Activated T-helper 1 cell treated with Interleukin-2 at 50 U/mL for 16 hours (primary cell): ENCODE data around the gene LENG8.
"Not testable (repeated sequence)": the region's sequence is repeated elsewhere in the genome, so short reads cannot be mapped to it uniquely, and the experiment has no call there.

Experiments
- DNase-seq: peaks from one replicate; pipeline ENCODE4 v3.0.0-alpha.2; 2020; ENCODE audit warnings: low read depth

LENG8 gene

GRCh38 chr19:54484451-54484850 lies 35.5 kb downstream of the LENG8 start:
- no peak for DNase-seq

DNA sequence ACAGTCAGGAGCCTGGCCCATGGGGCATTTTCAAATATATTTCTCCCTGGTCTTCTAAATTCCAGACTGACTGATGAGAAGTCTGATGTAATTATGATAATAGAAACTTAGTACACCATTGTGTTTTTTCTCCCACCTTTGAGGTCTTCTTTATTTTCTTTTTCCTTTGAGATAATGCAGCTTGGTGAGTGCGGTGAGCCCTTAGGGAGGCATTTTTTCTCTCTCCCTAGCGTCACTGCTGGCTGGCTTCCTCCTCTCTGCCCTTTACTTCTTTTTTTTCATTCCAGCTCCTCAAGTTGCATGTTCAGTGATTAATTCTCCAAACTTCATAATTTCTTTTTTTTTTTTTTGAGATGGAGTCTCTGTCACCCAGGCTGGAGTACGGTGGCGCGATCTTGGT lies 36.9 kb downstream of the LENG8 start:
- no peak for DNase-seq

DNA sequence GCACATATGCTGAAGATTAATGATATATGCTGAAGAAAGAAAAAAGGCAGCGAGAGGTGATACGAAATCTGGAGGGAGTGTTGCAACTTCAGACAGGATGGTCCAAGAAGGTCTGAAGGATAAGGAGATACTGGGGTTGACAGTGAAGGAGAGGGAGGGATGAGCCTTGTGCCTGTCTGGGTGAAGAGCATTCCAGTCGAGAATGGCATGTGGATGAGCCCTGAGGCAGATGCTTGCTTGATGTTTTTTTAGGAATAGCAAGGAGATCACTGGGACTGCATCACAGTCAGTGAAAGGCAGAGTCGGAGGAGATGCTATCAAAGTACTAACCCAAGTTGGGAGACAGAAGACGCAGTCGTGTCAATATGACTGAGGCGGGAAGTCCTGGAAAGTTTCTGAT lies 40.3 kb downstream of the LENG8 start:
- DNase-seq, result no peak

DNA sequence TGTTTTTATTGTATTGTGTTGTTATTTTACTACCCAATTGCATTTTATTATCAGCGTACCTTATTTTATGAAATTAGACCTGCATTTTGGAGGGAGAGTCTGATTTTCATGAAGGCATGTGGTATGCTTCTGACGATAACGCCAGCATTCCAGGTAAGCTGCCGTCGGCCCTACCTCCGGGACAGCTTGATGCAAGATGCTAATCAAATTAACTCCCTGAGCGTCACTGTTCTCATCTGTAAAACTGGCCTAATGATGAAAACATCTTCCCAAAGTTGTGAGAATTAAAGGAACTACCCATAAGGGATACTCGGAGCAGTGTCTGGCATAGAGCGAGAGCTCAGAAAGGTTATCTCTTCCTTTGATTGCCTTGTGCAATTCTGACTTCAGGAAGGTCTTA lies 40.8 kb downstream of the LENG8 start:
- DNase-seq, result no peak

DNA sequence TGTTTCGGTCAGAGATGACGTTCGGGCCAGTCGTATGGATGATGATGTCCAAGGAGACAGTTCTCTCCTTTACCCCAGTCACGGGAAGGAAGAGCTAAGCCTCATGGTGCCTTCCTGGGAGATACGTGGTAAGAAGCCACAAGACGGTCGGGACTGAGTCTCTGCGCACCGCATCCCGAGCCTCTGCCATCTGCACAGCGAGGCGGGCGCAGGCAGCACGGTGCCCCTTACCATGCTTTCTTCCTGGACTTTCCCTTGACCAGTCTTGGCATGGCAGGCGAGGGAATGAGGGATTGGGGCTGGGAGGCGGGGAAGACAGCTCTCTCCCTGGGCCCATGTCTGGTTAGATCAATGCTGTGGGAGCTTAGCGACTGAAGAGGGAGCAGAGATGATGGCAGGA lies 43.6 kb downstream of the LENG8 start:
- DNase-seq, result no peak

DNA sequence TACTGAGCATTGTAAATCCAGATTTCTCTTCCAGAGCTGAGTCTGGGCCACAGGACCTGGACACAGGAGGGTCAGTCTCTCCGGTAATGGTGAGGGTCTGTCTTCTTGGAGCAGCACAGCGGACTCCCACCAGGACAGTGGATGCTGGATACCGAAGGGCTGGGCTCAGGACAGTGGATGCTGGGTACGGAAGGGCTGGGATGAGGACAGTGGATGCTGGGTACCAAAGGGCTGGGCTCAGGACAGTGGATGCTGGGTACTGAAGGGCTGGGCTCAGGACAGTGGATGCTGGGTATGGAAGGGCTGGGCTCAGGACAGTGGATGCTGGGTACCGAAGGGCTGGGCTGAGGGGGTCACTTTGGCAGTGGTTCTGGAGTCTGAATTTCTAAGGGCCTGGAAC lies 44.1 kb downstream of the LENG8 start:
- not testable (repeated sequence) for DNase-seq

DNA sequence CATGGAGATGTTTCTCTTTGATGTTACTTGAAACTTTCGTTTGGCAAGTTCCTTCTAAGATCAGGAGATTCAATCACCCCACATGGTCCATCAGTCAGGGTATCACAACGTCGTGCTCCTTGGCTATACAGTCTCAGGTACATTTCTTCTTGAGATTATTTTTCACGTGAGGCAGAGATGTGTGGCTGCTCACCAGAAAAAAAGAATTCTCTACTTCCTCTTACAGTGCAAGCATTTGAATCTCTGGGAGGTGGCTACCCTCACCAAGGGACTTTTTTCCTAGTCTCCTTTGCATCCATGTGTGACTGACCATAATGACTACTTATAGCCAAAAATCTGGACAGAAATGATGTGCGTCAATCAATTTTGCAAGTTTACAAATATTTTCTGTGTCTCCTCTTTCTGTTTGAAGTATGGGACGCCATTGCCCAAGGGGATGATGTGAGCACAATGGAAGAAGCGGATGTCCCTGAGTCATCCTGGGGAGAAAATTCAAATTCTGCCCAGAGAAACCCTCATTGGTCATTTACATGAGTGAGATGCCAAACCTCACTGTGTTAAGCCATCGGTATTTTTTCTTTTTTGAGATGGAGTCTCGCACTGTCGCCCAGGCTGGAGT lies 45.1 kb downstream of the LENG8 start:
- DNase-seq, result no peak

- not testable (repeated sequence) for DNase-seq
Measured at GRCh38 chr19:54495284-54495683, 46.3 kb downstream of the LENG8 start.

GRCh38 chr19:54497747-54498450 lies 48.9 kb downstream of the LENG8 start:
- DNase-seq, result not testable (repeated sequence)

DNA sequence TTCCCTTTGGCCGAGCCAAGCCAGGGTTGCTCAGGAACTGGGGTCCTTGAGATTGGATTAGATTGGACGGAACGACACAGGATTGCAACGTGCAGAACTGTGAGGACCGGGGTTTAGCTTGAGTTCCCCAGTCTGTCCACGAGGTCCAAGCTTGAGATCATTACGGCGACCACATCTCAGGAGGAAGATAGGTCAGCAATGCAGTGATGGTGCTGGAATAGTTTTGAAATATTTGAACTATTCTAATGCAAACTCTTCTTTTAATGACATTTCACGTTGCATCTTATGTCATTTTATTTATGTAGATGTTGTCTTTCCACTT lies 49.4 kb downstream of the LENG8 start:
- not testable (repeated sequence) for DNase-seq

GRCh38 chr19:54502518-54503048 lies 53.6 kb downstream of the LENG8 start, which contains the start of gene LAIR2:
Gene LAIR2, plus strand, starts transcription at chr19:54502831. Its CDS starts 88 bp downstream, at chr19:54502919.
- DNase-seq, result no peak

DNA sequence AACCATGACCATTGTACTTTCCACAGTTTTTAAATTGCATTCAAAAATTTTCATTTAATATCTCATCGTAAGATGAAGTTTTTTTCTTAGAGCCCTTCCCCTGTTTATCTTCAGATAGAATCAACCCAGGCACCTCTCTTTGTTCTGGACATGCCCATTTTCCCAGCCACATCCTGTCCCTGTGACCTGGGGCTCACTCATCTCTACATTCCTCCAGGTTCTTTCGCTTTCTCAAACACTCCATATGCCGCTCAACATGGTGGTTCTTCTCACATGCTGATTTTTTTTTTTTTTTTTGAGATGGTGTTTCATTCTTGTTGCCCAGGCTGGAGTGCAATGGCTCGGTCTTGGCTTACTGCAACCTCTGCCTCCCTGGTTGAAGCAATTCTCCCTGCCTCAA lies 56.5 kb downstream of the LENG8 start:
- DNase-seq, result not testable (repeated sequence)

DNA sequence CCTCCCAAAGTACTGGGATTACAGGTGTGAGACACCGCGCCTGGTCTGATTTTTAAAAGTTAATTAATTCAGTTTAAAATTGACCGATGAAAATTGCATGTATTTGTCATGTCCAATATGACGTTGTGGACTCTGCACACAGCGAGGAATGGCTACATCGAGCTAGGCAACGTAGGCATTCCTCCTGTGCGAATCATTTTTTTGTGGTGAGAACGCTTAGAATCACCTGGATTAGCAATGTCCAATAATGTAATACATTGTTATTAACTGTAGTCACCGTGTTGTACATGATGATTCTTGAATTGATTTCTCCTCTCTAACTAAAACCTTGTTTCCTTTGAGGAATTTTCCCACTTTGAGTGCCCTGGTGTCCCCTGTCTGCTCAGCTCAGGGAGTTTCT lies 57.1 kb downstream of the LENG8 start:
- DNase-seq, result no peak

DNA sequence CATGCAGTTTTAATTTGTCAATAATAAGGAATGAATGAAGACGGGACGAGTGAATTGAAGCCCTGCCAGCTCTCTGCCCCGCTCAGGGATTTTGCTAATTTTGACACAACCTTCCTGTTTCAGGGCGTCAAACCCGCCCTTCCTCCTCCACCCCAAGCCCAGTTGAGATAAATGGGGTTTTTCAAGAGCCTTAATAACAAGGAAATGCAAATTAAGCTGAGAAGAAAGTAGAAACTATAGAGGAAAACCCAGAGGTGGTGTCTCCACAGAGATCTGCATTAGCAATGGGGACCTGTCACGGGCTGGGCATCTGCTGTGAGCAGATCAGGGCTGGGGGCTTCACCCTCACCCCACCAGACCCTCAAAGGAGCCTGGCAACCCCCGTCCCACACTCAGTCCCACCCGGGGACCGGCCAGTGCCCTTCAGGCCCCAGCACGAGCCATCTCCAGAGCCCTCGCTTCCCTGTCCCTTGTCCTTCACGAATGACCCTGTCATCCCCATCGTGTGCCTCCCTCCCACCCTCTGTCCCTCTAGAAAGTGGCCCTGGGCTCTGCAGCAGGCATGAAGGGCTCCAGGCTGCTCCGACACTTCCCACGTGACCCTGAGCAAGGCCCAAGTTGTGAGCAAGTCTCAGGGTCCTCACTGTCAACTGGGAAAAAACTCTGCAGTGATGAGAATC lies 58.2 kb downstream of the LENG8 start:
- not testable (repeated sequence) for DNase-seq

- no peak for DNase-seq
Measured at GRCh38 chr19:54507824-54508223, 58.8 kb downstream of the LENG8 start.

DNA sequence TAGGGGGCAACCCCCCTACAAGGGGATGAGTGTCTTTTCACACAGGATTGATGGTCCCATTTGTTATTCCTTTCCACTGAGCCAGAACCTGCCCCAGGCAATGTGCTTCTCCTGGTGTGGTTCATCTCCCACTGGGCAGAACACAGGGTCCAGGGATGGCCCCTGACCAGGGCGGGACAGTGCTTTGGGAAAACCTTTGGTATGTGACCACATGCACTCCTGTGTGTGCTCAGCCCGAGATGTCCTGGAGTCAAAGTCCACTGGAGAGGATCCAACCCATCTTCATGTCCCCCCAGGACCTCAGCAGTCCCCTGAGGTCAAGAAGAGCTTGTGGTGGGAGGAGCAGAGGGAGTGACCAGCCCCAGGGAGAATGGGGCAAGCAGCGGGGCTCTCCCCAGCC lies 59.5 kb downstream of the LENG8 start:
- not testable (repeated sequence) for DNase-seq

DNA sequence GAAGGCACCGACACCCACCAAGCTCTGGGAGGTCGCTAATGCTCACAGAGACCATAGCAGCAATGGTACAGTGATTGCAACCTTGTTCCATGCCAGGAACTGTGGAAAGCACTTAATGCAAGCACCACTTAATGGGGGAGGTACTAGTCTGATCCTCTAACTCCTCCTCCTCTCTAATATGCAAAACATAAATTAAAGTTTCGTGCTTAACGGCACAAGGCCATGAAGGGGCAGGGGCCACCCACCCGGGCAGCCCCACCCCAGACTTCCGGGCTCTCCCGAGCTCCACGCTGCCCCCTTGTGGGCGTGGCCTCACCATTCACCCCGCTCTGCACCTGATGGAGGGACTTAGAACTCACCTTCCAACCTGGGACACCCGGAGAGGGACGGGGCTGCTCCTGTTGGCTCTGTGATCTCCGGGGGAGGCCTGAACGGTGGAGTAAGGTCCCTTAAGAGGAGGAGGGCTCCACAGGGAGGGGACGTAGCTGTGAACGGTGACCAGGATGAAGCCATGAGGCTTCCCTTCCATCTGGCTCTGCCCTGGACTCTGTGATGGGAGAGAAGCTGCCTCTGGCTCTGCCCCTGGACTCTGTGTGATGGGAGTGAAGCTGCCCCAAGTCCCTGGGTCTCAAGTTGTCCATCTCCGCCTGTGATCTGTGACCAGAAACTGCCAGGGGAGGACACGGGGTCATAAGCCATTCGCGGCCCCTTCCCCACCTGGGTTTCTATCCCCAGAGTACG lies 60.4 kb downstream of the LENG8 start:
- not testable (repeated sequence) for DNase-seq
